ENCODE results near the gene FAM13A. TPM values are rescaled to one million over a fixed set of nuclear protein-coding genes. Genes with fewer than 3 reads are reported as not detected.

Gene FAM13A
- total and polyA plus RNA-seq, 11 donors, result 3.7 to 30.4 (median 11.5) TPM

GRCh38 chr4:88797725-88798124, 259.3 kb downstream of the FAM13A start:
- intact Hi-C loops (cut with DNase I), result loop anchor here in 2 of 10 donors (5.0 to 10.0 kb wide), 2 partner anchors 83 to 95 kb away; no protein-coding TSS in a partner anchor
- ATAC-seq, result no peak
- peaks cover 0 to 17% (median 0%) of the 10 kb centered on the region in 9 donors for H3K36me3 ChIP-seq

GRCh38 chr4:88796545-88796944, 260.4 kb downstream of the FAM13A start:
- peaks cover 0 to 17% (median 0%) of the 10 kb centered on the region in 9 donors for H3K36me3 ChIP-seq
- H3K27ac ChIP-seq, result no peak overlapping the region
- intact Hi-C loops (cut with DNase I), result loop anchor here in 2 of 10 donors (5.0 to 10.0 kb wide), 2 partner anchors 82 to 94 kb away; no protein-coding TSS in a partner anchor
- TF ChIP-seq, protein P1, sequence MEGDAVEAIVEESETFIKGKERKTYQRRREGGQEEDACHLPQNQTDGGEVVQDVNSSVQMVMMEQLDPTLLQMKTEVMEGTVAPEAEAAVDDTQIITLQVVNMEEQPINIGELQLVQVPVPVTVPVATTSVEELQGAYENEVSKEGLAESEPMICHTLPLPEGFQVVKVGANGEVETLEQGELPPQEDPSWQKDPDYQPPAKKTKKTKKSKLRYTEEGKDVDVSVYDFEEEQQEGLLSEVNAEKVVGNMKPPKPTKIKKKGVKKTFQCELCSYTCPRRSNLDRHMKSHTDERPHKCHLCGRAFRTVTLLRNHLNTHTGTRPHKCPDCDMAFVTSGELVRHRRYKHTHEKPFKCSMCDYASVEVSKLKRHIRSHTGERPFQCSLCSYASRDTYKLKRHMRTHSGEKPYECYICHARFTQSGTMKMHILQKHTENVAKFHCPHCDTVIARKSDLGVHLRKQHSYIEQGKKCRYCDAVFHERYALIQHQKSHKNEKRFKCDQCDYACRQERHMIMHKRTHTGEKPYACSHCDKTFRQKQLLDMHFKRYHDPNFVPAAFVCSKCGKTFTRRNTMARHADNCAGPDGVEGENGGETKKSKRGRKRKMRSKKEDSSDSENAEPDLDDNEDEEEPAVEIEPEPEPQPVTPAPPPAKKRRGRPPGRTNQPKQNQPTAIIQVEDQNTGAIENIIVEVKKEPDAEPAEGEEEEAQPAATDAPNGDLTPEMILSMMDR (IDR thresholded peaks at IDR 0.05), result no peak
- TF ChIP-seq POLR2A (IDR thresholded peaks at IDR 0.05), result no peak
- peaks cover 0 to 9% (median 0%) of the 10 kb centered on the region in 12 donors for H3K9me3 ChIP-seq
- peaks cover 0 to 19% (median 0%) of the 10 kb centered on the region in 12 donors for H3K4me1 ChIP-seq
- 98 to 100% (median 99%) methylated on average over 1 of the region's 1 CpG for WGBS, 4 donors
- no peak for DNase-seq
- no peak for ATAC-seq
- H3K4me3 ChIP-seq, result no peak overlapping the region
- H3K27me3 ChIP-seq, result no peaks in the 10 kb centered on the region

More at GRCh38 chr4:88797725-88798124, 259.3 kb downstream of the FAM13A start:
- Histone ChIP-seq H3K9me3 (peaks cover 0 to 9% (median 0%) of the 10 kb centered on the region in 12 donors), H3K27ac (no peak overlapping the region), H3K4me3 (no peak overlapping the region), H3K27me3 (no peaks in the 10 kb centered on the region), H3K4me1 (peaks cover 0 to 14% (median 2%) of the 10 kb centered on the region in 12 donors)
- no peak for DNase-seq
- TF ChIP-seq, protein P1 (IDR thresholded peaks at IDR 0.05), result no peak
- TF ChIP-seq POLR2A (IDR thresholded peaks at IDR 0.05), result no peak

DNA sequence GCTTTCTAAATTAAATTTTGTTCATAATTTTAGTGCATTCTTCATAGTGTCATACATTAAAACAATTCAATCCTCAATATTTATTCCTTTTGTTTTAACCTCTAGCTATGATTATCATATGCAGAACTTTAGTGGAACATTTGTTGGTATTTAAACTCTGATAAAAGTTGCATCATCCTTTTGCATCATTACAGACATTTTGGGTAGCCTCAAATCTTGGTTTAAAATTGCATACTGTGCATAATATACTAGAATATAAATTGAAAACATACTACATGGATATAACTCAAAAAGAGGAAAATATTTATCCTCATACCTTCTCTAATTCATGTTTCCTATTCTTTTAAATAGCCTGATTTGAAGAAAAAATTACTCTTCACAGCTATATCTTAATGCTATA, 262.0 kb downstream of the FAM13A start:
- TF ChIP-seq, protein P1 (IDR thresholded peaks at IDR 0.05), result no peak
- no peak for ATAC-seq
- Histone ChIP-seq H3K36me3 (peaks cover 0 to 20% (median 3%) of the 10 kb centered on the region in 9 donors), H3K27me3 (no peaks in the 10 kb centered on the region), H3K27ac (no peak overlapping the region), H3K4me1 (peaks cover 0 to 19% (median 0%) of the 10 kb centered on the region in 12 donors), H3K9me3 (peaks cover 0 to 9% (median 0%) of the 10 kb centered on the region in 12 donors), H3K4me3 (no peak overlapping the region)
- DNase-seq, result no peak
- intact Hi-C loops (cut with DNase I), result loop anchor here in 5 of 10 donors (5.0 to 10.0 kb wide), 3 partner anchors 80 to 93 kb away; no protein-coding TSS in a partner anchor

DNA sequence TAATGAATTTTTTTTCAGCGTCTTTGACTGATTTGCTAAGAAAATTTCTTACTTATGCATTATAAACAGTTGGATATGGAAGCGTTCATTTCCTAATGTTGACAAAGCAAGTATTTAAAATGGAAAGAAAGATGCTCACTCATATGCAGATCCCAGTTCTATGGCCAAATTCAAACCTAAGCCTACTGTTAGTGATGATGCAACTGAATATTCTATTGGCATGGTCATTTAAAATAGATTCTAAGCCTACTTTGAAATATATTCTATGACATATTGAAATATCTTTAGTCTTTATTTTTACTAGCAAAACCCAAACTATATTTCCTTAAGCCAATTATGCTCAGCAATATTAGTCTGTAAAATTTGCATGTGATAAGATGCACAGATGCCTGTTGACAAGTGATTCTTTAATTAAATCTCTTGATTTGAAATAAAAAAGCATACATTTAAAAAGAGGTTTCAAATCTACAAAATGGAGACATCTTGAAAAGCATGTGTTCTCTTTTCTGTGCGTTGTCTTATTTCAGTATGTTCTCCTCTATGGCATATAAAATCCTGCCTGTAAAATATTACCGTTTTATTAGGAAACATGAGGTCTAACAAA, 262.8 kb downstream of the FAM13A start:
- intact Hi-C loops (cut with DNase I), result loop anchor here in 4 of 10 donors (5.0 to 10.0 kb wide), 2 partner anchors 79 to 87 kb away; no protein-coding TSS in a partner anchor
- no peaks in the 10 kb centered on the region for H3K27me3 ChIP-seq
- 97 to 98% (median 97%) methylated on average over 4 of the region's 4 CpGs for WGBS, 4 donors
- peaks cover 0 to 19% (median 0%) of the 10 kb centered on the region in 12 donors for H3K4me1 ChIP-seq
- H3K36me3 ChIP-seq, result peaks cover 0 to 24% (median 9%) of the 10 kb centered on the region in 9 donors
- peaks cover 0 to 9% (median 0%) of the 10 kb centered on the region in 12 donors for H3K9me3 ChIP-seq
- DNase-seq (no peak), ATAC-seq (no peak)
- H3K27ac ChIP-seq, result no peak overlapping the region
- no peak overlapping the region for H3K4me3 ChIP-seq
- TF ChIP-seq POLR2A (IDR thresholded peaks at IDR 0.05), result no peak
- TF ChIP-seq, protein P1 (IDR thresholded peaks at IDR 0.05), result no peak

All from heart left ventricle (tissue), 16 donors.